ENCODE results near the gene HS3ST3A1.
A peak's percentile ranks its signal among the peaks of the same experiment; 100 is the strongest.

HS3ST3A1 gene

GRCh38 chr17:13597723-13598347 is 3.9 kb downstream of the HS3ST3A1 start:
- no peak overlapping the region for H3K4me3 ChIP-seq (ENCODE audit: low read depth, low read length)

GRCh38 chr17:13596241-13596923 is 5.3 kb downstream of the HS3ST3A1 start:
- Histone ChIP-seq H3K36me3 (no peaks in the 10 kb centered on the region), H3K27me3 (peaks cover 18% of the 10 kb centered on the region), H3K4me1 (no peaks in the 10 kb centered on the region), H3K9me3 (no peaks in the 10 kb centered on the region), H3K4me3 (ENCODE audit: low read depth, low read length) (no peak overlapping the region)
- TF ChIP-seq, protein P1, sequence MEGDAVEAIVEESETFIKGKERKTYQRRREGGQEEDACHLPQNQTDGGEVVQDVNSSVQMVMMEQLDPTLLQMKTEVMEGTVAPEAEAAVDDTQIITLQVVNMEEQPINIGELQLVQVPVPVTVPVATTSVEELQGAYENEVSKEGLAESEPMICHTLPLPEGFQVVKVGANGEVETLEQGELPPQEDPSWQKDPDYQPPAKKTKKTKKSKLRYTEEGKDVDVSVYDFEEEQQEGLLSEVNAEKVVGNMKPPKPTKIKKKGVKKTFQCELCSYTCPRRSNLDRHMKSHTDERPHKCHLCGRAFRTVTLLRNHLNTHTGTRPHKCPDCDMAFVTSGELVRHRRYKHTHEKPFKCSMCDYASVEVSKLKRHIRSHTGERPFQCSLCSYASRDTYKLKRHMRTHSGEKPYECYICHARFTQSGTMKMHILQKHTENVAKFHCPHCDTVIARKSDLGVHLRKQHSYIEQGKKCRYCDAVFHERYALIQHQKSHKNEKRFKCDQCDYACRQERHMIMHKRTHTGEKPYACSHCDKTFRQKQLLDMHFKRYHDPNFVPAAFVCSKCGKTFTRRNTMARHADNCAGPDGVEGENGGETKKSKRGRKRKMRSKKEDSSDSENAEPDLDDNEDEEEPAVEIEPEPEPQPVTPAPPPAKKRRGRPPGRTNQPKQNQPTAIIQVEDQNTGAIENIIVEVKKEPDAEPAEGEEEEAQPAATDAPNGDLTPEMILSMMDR (IDR thresholded peaks at IDR 0.05; ENCODE audit: low read depth, low read length) = no peak
- no peak for DNase-seq

More at GRCh38 chr17:13597723-13598347, 3.9 kb downstream of the HS3ST3A1 start:
- Histone ChIP-seq H3K36me3 (no peaks in the 10 kb centered on the region), H3K27me3 (peaks cover 28% of the 10 kb centered on the region), H3K9me3 (no peaks in the 10 kb centered on the region), H3K4me1 (no peaks in the 10 kb centered on the region)
- TF ChIP-seq, protein P1 (IDR thresholded peaks at IDR 0.05; ENCODE audit: low read depth, low read length) = peak; percentile 74
- DNase-seq = peak; percentile 11

- TF ChIP-seq, protein P1 (IDR thresholded peaks at IDR 0.05; ENCODE audit: low read depth, low read length) = no peak
- peaks cover 10% of the 10 kb centered on the region for H3K27me3 ChIP-seq
- H3K4me3 ChIP-seq (ENCODE audit: low read depth, low read length) = no peak overlapping the region
- no peaks in the 10 kb centered on the region for H3K9me3 ChIP-seq
- DNase-seq = no peak
- H3K4me1 ChIP-seq = no peaks in the 10 kb centered on the region
- H3K36me3 ChIP-seq = no peaks in the 10 kb centered on the region
Observed at GRCh38 chr17:13595599-13595899, 6.2 kb downstream of the HS3ST3A1 start.

- Histone ChIP-seq H3K4me3 (ENCODE audit: low read depth, low read length) (no peak overlapping the region), H3K36me3 (no peaks in the 10 kb centered on the region), H3K27me3 (peaks cover 5% of the 10 kb centered on the region; the same call in 1 of the 2 replicates), H3K4me1 (no peaks in the 10 kb centered on the region), H3K9me3 (no peaks in the 10 kb centered on the region)
- TF ChIP-seq, protein P1 (IDR thresholded peaks at IDR 0.05; ENCODE audit: low read depth, low read length) = peak; percentile 86
- DNase-seq = peak; percentile 67
Observed at GRCh38 chr17:13594762-13595598, 6.7 kb downstream of the HS3ST3A1 start.

DNA sequence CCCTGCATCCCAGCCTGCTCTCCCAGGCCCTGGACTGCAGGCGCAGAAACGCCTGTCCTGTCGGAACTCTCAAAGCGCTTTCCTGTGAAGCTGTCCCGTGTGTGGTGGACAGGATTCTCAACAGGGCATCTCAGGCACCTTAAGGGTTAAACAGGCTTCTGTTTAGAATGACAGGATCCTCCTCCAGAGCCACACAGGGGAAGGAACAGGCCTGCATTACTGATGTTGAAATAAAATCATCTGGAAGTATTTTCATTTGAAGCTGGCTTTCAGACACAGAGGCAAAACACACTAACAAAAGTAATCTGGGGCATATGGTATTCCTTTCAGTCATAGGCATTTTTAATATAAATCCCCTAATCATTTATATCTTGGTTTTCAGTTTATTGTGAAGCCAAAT is 7.4 kb downstream of the HS3ST3A1 start:
- H3K4me1 ChIP-seq = no peaks in the 10 kb centered on the region
- no peak for DNase-seq
- no peak overlapping the region for H3K4me3 ChIP-seq (ENCODE audit: low read depth, low read length)
- TF ChIP-seq, protein P1 (IDR thresholded peaks at IDR 0.05; ENCODE audit: low read depth, low read length) = no peak
- H3K9me3 ChIP-seq = no peaks in the 10 kb centered on the region
- H3K27me3 ChIP-seq = no peaks in the 10 kb centered on the region
- no peaks in the 10 kb centered on the region for H3K36me3 ChIP-seq

Data from BE2C (cell line).